CD8-positive, alpha-beta memory T cell (primary cell): ENCODE data around the gene MRRF. TPM values are rescaled to one million over a fixed set of nuclear protein-coding genes. Genes with fewer than 3 reads are reported as not detected.

ENCODE experiments used
- CTCF ChIA-PET: fragments of 350-600 bp; sonication (Branson Sonifier 250); formaldehyde crosslinking; loops from one replicate; lab custom pipeline; 2021; ENCODE audit warnings: antibody characterized with exemption; lab: Charles Lee
- POLR2A ChIA-PET: fragments of 350-600 bp; sonication (Branson Sonifier 250); formaldehyde crosslinking; loops from one replicate; lab custom pipeline; 2021; ENCODE audit warnings: antibody characterized with exemption; lab: Charles Lee
- DNase-seq, 5 donors: peaks; one replicate each; pipeline versions ENCODE4 v3.0.0 to v3.0.0-alpha.2; 2020 to 2022; ENCODE audit warnings: mixed read lengths in 1 of 5
- H3K27ac ChIP-seq: one replicate; pipeline ENCODE4 v1.7.0; 2013; ENCODE audit warnings: low read depth, mild to moderate bottlenecking, low read length, moderate library complexity
- H3K27me3 ChIP-seq: 2 replicates; pipeline ENCODE4 v1.7.0; 2013; ENCODE audit warnings: low read length, mild to moderate bottlenecking; ENCODE audit not compliant: insufficient read depth, poor library complexity, severe bottlenecking
- H3K36me3 ChIP-seq: 2 replicates; pipeline ENCODE4 v1.7.0; 2013; ENCODE audit warnings: mild to moderate bottlenecking, low read length, moderate library complexity; ENCODE audit not compliant: insufficient read depth
- H3K4me1 ChIP-seq: 2 replicates; pipeline ENCODE4 v1.7.0; 2013; ENCODE audit warnings: mild to moderate bottlenecking, low read length, moderate library complexity; ENCODE audit not compliant: insufficient read depth
- H3K4me3 ChIP-seq: 2 replicates; pipeline ENCODE4 v1.7.0; 2013; ENCODE audit warnings: mild to moderate bottlenecking, low read length
- H3K9me3 ChIP-seq: 2 replicates; pipeline ENCODE4 v1.7.0; 2013; ENCODE audit warnings: mild to moderate bottlenecking, low read length
- H3K27ac Mint-ChIP-seq, 8 donors: one replicate each; pipeline ENCODE4 v1.8.0; 2020 to 2021; ENCODE audit warnings: mixed read lengths in 8 of 8, mild to moderate bottlenecking in 6 of 8, inconsistent platforms in 3 of 8, moderate library complexity in 3 of 8
- H3K27me3 Mint-ChIP-seq, 2 donors: one replicate each; pipeline ENCODE4 v1.8.0; 2020 to 2021; ENCODE audit warnings: mixed read lengths in 2 of 2, mild to moderate bottlenecking in 1 of 2, moderate library complexity in 1 of 2
- H3K36me3 Mint-ChIP-seq, 3 donors: one replicate each; pipeline ENCODE4 v1.8.0; 2020 to 2021; ENCODE audit warnings: mixed read lengths in 3 of 3, inconsistent platforms in 1 of 3, mild to moderate bottlenecking in 1 of 3
- H3K4me1 Mint-ChIP-seq, 3 donors: one replicate each; pipeline ENCODE4 v1.8.0; 2020 to 2021; ENCODE audit warnings: mixed read lengths in 3 of 3, inconsistent platforms in 1 of 3, mild to moderate bottlenecking in 1 of 3
- H3K4me3 Mint-ChIP-seq, 7 donors: one replicate each; pipeline ENCODE4 v1.8.0; 2020 to 2021; ENCODE audit warnings: mixed read lengths in 7 of 7, mild to moderate bottlenecking in 6 of 7, moderate library complexity in 4 of 7, inconsistent platforms in 2 of 7
- H3K9me3 Mint-ChIP-seq, 5 donors: one replicate each; pipeline ENCODE4 v1.8.0; 2020 to 2022; ENCODE audit warnings: mixed read lengths in 5 of 5, mild to moderate bottlenecking in 3 of 5, moderate library complexity in 2 of 5, inconsistent platforms in 1 of 5
- polyA plus RNA-seq: library from polyadenylated mRNA; unstranded; fragments of 300-500 nt; fragmentation: Illumina TruSeq; gene quantifications from one replicate; pipeline ENCODE4 v1.2.3, GENCODE V29; 2021
- total RNA-seq, 2 experiments: library from RNA; stranded (reverse); gene quantifications; one replicate each; pipeline ENCODE4 v1.2.3, GENCODE V29; 2021

MRRF gene
- total and polyA plus RNA-seq, 3 experiments from 2014 or later = 18.9 to 75.9 (median 74.6) TPM

- ChIA-PET CTCF (interaction anchor here (1.7 kb wide), 1 partner anchor 10 kb away, joined by 4 read pairs; no protein-coding TSS in a partner anchor), POLR2A (no interaction called here)
- Histone ChIP-seq H3K4me3 (no peak overlapping the region), H3K27ac (no peak overlapping the region), H3K36me3 (no peaks in the 10 kb centered on the region), H3K27me3 (peaks cover 4% of the 10 kb centered on the region), H3K4me1 (peaks cover 11% of the 10 kb centered on the region), H3K9me3 (no peaks in the 10 kb centered on the region)
- Mint-ChIP-seq H3K9me3 (peaks cover 0 to 3% (median 0%) of the 10 kb centered on the region in 5 donors), H3K36me3 (no peaks in the 10 kb centered on the region), H3K27me3 (peaks cover 30 to 31% of the 10 kb centered on the region in 2 donors), H3K27ac (peak overlapping the region in 1 of 8 donors; percentile 83), H3K4me1 (peaks cover 7 to 14% (median 13%) of the 10 kb centered on the region in 3 donors), H3K4me3 (no peak overlapping the region)
- DNase-seq = no peak
Observed at GRCh38 chr9:122368642-122369041, 104.0 kb downstream of the MRRF start.

GRCh38 chr9:122370303-122370702 lies 105.6 kb downstream of the MRRF start:
- peak overlapping the region in 6 of 7 donors; percentile 32 to 87 (median 80) for H3K4me3 Mint-ChIP-seq

GRCh38 chr9:122370869-122371755 lies 106.4 kb downstream of the MRRF start, which contains the start of gene PTGS1:
Gene PTGS1, plus strand, starts transcription at chr9:122371024. Its CDS starts 61 bp downstream, at chr9:122371085.
- peak within 1 kb of the TSS in 4 of 8 donors; percentile 3 to 82 (median 62) for H3K27ac Mint-ChIP-seq
- ChIA-PET CTCF (no interaction called here), POLR2A (interaction anchor here (0.6 kb wide), 1 partner anchor 12 kb away, joined by 3 read pairs; no protein-coding TSS in a partner anchor)
- Histone ChIP-seq H3K27me3 (peaks cover 4% of the 10 kb centered on the region), H3K4me1 (peaks cover 11% of the 10 kb centered on the region), H3K36me3 (no peaks in the 10 kb centered on the region), H3K4me3 (no peak within 1 kb of the TSS), H3K27ac (no peak within 1 kb of the TSS), H3K9me3 (no peaks in the 10 kb centered on the region)
- peaks cover 31 to 41% of the 10 kb centered on the region in 2 donors for H3K27me3 Mint-ChIP-seq
- peak within 1 kb of the TSS; percentile 3 to 87 (median 78) for H3K4me3 Mint-ChIP-seq
- DNase-seq = no peak
- peaks cover 7 to 14% (median 13%) of the 10 kb centered on the region in 3 donors for H3K4me1 Mint-ChIP-seq
- H3K9me3 Mint-ChIP-seq = peaks cover 0 to 3% (median 0%) of the 10 kb centered on the region in 5 donors
- no peaks in the 10 kb centered on the region for H3K36me3 Mint-ChIP-seq

More at GRCh38 chr9:122370303-122370702, 105.6 kb downstream of the MRRF start:
- peaks cover 0 to 3% (median 0%) of the 10 kb centered on the region in 5 donors for H3K9me3 Mint-ChIP-seq
- H3K27ac Mint-ChIP-seq = peak overlapping the region in 2 of 8 donors; percentile 3 to 53
- ChIA-PET POLR2A (no interaction called here), CTCF (no interaction called here)
- no peaks in the 10 kb centered on the region for H3K36me3 Mint-ChIP-seq
- DNase-seq = no peak
- Histone ChIP-seq H3K27me3 (peaks cover 4% of the 10 kb centered on the region), H3K36me3 (no peaks in the 10 kb centered on the region), H3K4me3 (no peak overlapping the region), H3K27ac (no peak overlapping the region), H3K9me3 (no peaks in the 10 kb centered on the region), H3K4me1 (peaks cover 11% of the 10 kb centered on the region)
- H3K27me3 Mint-ChIP-seq = peaks cover 28 to 36% of the 10 kb centered on the region in 2 donors
- H3K4me1 Mint-ChIP-seq = peaks cover 7 to 14% (median 13%) of the 10 kb centered on the region in 3 donors

- Mint-ChIP-seq H3K27me3 (peaks cover 31 to 46% of the 10 kb centered on the region in 2 donors), H3K36me3 (no peaks in the 10 kb centered on the region), H3K4me1 (peaks cover 7 to 14% (median 13%) of the 10 kb centered on the region in 3 donors), H3K4me3 (peak overlapping the region in 3 of 7 donors; percentile 8 to 60 (median 21)), H3K9me3 (peaks cover 0 to 3% (median 0%) of the 10 kb centered on the region in 5 donors), H3K27ac (no peak overlapping the region)
- ChIA-PET POLR2A (interaction anchor here (0.6 kb wide), 1 partner anchor 11 kb away, joined by 3 read pairs; no protein-coding TSS in a partner anchor), CTCF (no interaction called here)
- H3K4me3 ChIP-seq = no peak overlapping the region
- DNase-seq = no peak
- no peaks in the 10 kb centered on the region for H3K36me3 ChIP-seq
- H3K9me3 ChIP-seq = no peaks in the 10 kb centered on the region
- peaks cover 4% of the 10 kb centered on the region for H3K27me3 ChIP-seq
- peaks cover 11% of the 10 kb centered on the region for H3K4me1 ChIP-seq
- H3K27ac ChIP-seq = no peak overlapping the region
Observed at GRCh38 chr9:122371846-122372245, 107.2 kb downstream of the MRRF start.

GRCh38 chr9:122372856-122373845 lies 108.5 kb downstream of the MRRF start:
- H3K4me3 Mint-ChIP-seq = no peak overlapping the region
- POLR2A ChIA-PET = no interaction called here

GRCh38 chr9:122374885-122375420 lies 110.3 kb downstream of the MRRF start:
- peak overlapping the region; percentile 31 for H3K27ac ChIP-seq
- ChIA-PET CTCF (no interaction called here), POLR2A (no interaction called here)
- peaks cover 7 to 13% (median 13%) of the 10 kb centered on the region in 3 donors for H3K4me1 Mint-ChIP-seq
- H3K36me3 ChIP-seq = no peaks in the 10 kb centered on the region
- H3K4me3 ChIP-seq = no peak overlapping the region
- no peaks in the 10 kb centered on the region for H3K36me3 Mint-ChIP-seq
- H3K9me3 Mint-ChIP-seq = peaks cover 0 to 13% (median 2%) of the 10 kb centered on the region in 5 donors
- H3K27me3 Mint-ChIP-seq = peaks cover 33 to 45% of the 10 kb centered on the region in 2 donors
- no peak overlapping the region for H3K4me3 Mint-ChIP-seq
- no peak for DNase-seq
- peaks cover 4% of the 10 kb centered on the region for H3K27me3 ChIP-seq
- H3K4me1 ChIP-seq = peaks cover 11% of the 10 kb centered on the region
- no peak overlapping the region for H3K27ac Mint-ChIP-seq
- H3K9me3 ChIP-seq = peaks cover 6% of the 10 kb centered on the region

More at GRCh38 chr9:122372856-122373845, 108.5 kb downstream of the MRRF start:
- no peak overlapping the region for H3K4me3 ChIP-seq
- H3K9me3 ChIP-seq = no peaks in the 10 kb centered on the region
- Mint-ChIP-seq H3K27me3 (peaks cover 31 to 50% of the 10 kb centered on the region in 2 donors), H3K9me3 (peaks cover 0 to 3% (median 0%) of the 10 kb centered on the region in 5 donors), H3K36me3 (no peaks in the 10 kb centered on the region), H3K27ac (no peak overlapping the region), H3K4me1 (peaks cover 7 to 14% (median 13%) of the 10 kb centered on the region in 3 donors)
- CTCF ChIA-PET = no interaction called here
- H3K36me3 ChIP-seq = no peaks in the 10 kb centered on the region
- no peak for DNase-seq
- peaks cover 4% of the 10 kb centered on the region for H3K27me3 ChIP-seq
- peaks cover 11% of the 10 kb centered on the region for H3K4me1 ChIP-seq
- H3K27ac ChIP-seq = no peak overlapping the region

GRCh38 chr9:122376796-122377195 lies 112.1 kb downstream of the MRRF start:
- H3K27ac Mint-ChIP-seq = no peak overlapping the region

More at GRCh38 chr9:122376796-122377195, 112.1 kb downstream of the MRRF start:
- peaks cover 6% of the 10 kb centered on the region for H3K9me3 ChIP-seq
- DNase-seq = no peak
- H3K36me3 Mint-ChIP-seq = peaks cover 0 to 3% (median 0%) of the 10 kb centered on the region in 3 donors
- no peaks in the 10 kb centered on the region for H3K4me1 ChIP-seq
- peaks cover 26 to 33% of the 10 kb centered on the region in 2 donors for H3K27me3 Mint-ChIP-seq
- H3K4me3 ChIP-seq = no peak overlapping the region
- ChIA-PET CTCF (interaction anchor here (1.4 kb wide), 1 partner anchor 11 kb away, joined by 4 read pairs; no protein-coding TSS in a partner anchor), POLR2A (no interaction called here)
- H3K4me3 Mint-ChIP-seq = no peak overlapping the region
- no peak overlapping the region for H3K27ac ChIP-seq
- no peaks in the 10 kb centered on the region for H3K4me1 Mint-ChIP-seq
- H3K9me3 Mint-ChIP-seq = peaks cover 0 to 15% (median 2%) of the 10 kb centered on the region in 5 donors
- no peaks in the 10 kb centered on the region for H3K27me3 ChIP-seq
- no peaks in the 10 kb centered on the region for H3K36me3 ChIP-seq
